Left kidney (tissue), 2 donors: ENCODE data around the gene POLR2F. TPM values are rescaled to one million over a fixed set of nuclear protein-coding genes. Genes with fewer than 3 reads are reported as not detected.

Experiments used
- DNase-seq: peaks from one replicate; pipeline ENCODE4 v3.0.0-alpha.2; 2013
- polyA plus RNA-seq: library from polyadenylated mRNA; unstranded; fragments of 120-200 nt; gene quantifications from one replicate; pipeline ENCODE4 v1.2.1, GENCODE V29; 2013; ENCODE audit not compliant: insufficient read length

The POLR2F gene
- polyA plus RNA-seq, 1 donor, result 61.8 TPM

DNA sequence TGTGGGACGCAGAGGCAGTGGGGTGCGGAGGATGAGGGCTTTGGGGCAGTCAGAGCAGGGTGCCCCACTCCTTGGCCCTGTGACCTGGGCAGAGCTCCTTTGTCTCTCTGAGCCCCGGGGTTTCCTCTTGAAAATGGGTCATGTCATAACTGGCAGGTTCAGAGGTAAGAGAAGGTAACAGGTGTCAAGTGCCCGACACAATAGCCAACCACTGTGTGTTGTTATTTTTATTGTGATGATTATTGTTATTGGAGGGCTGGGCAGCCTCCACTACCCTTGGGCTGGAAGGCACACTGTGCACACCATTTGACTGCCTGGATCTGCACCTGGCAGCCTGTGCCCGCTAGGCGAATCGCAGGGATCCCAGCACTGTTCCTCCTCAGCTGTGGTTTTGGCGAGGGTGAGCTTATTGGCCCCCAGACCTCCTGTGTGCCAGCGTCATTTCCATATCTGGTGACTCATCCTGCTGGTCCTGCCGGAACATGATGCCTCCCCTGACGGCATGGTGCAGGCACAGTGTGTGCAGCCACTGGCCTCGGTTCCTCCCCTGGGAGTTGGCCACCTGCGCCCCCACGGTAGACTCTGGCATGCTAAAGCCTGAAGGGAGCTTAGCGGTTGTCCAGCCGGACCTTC, 46.3 kb downstream of the POLR2F start:
- DNase-seq, result no peak

- no peak for DNase-seq
These were observed 52.4 kb downstream of the POLR2F start for GRCh38 chr22:38005943-38006342.

GRCh38 chr22:38006906-38007305, 53.4 kb downstream of the POLR2F start:
- no peak for DNase-seq

- DNase-seq, result no peak
These were observed 53.9 kb downstream of the POLR2F start for GRCh38 chr22:38007330-38007902.

DNA sequence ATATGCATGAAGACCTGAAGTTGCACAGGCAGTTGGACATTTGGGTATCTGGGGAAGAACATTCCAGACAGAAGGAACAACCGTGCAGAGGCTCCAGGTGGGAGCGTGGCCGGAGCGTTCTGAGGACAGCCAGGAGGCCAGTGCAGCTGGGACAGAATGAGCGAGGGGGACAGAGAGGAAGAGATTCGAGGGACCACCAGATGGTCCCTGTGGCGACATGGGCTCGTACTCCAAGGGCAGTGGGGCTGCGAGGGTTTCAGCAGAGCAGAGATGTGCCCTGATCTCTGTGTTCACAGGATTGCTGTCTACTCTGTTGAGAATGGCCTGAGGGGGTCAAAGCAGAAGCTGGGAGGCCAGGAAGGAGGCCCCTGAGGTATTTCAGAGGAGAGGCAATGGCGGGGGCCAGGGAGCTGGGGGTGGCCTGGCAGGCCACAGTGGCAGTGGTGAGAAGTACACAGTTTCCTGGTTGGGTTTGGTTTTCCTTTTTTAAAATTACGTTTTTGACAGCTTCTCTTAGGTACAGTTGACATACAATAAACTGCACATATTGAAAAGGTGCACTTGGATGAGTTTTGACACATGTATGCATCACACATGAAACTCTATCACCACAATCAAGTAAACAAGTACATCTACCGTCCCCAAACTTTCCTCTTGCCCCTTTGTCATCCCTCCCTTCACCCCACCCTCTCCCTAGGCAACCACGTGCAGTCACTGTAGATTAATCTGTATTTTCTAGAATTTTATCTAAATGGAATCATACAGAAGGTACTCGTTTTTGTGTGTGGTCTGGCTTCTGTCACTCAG, 55.7 kb downstream of the POLR2F start:
- DNase-seq, result no peak

DNA sequence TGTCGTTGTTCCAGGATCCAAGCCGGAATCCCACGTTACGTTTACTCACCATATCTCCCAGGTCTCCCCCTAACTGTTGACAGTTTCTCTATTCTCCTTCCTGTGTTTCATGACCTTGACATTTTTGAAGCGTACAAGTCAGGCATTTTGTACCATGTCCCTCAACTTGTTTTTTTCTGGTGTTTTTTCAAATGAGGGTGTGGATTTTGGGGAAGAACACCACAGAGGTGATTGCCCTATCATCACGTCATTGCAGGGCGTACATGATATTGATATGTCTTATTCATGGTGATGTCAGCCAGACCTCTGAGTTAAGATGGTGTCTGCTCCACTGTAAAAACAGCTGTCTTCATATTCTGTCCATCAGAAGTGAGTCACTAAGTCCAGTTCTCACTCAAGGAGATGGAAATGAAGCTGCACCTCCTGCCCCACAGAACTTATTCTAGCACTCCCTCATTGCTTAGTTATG, 59.1 kb downstream of the POLR2F start:
- no peak for DNase-seq

DNA sequence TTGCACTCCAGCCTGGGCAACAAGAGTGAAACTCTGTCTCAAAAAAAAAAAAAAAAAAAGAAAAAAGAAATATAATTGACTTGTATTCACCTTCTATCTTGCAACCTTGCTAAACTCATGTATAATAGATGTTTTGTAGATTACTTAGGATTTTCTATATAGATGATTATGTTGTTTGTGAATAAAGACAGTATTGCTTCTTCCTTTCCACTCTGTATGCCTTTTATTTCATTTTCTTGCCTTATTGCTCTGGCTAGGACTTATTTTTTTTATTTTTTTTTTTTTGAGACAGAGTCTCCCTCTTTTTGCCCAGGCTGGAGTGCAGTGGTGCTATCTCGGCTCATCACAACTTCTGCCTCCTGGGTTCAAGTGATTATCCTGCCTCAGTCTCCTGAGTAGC, 60.6 kb downstream of the POLR2F start:
- no peak for DNase-seq

DNA sequence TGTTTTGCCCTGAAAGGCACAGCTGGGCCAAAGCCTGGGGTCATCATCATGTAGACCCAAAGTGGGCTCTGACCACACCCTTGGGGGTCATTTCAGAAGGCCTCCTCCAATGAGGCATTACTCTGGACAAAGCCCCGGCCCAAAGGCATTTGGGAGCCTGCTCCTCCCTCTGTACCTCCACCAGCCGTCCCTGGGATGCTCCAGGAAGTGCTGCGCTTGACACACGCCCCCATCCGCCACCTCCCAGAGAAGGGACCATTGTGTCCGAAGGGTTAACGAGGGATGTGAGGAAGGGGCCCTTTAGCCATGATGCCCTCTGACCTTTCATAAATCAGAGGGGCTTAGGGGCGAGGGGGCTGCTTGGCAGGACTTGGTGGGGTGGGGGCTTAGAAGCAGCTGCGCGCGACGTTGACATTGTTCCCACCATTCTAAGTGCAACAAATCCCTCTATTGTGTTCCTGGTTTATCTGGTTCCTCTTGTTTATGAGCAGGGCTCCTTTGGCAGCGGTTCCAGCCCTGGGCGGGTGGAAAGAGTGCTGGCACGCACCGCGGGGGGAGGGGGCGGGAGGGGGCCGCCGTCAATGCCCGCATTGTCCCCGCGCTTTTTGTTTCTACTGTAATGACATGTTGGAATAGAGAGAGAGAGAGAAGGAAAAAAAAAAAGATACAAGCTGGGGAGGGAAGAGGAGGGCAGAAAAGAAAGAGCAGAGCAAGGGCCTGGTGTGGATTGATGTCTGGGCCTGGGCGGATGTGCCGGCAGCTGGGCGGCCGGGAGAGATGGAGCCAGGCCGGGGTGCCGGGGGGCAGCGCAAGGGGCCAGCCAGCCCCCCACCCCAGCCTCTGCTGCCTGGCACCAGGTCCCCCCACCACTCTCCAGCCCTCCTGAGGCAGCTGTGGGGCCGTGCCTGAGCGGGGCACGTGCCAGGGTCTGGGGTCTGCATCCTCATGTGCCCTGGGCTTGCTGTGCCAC, 63.0 kb downstream of the POLR2F start:
- DNase-seq, result no peak

DNA sequence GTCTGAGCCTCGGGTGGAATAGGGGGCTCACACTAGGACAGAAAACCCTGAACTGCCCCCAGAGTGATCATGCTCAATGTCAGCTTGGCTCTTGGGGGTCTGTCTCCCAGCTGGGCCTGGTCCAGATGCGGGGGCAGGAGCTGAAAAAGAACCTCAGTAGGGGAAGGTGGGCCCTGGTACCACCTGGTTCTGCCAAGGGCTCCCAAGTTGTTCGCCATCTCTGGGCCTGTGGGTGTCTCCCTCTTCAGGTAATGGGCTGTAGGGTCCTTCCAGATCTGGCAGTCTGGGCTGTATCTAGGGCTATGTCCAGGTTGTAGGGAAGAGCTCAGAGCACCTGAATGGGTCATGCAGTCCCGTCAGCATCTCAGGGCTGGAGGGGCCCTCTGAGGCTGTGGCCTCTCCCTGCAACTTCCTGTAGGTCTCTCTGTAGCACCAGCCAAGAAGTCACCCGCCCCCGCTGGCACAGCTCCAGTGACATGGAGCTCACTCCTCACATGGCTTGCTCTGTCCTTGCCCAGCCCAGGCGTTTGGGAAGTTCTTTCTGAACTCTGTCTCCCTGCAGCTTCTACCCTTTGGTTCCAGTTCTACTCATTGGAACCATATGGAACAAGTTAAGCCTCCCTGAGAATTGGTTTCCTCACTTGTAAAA, 63.9 kb downstream of the POLR2F start:
- no peak for DNase-seq

- no peak for DNase-seq
These were observed 64.7 kb downstream of the POLR2F start for GRCh38 chr22:38017939-38018885.

Other genes with a start within 250 kb of the POLR2F start
- gene GCAT, start 145.8 kb upstream of the POLR2F start, polyA plus RNA-seq, result 13.5 TPM
- gene GALR3, start 130.3 kb upstream of the POLR2F start, polyA plus RNA-seq, result not detected
- 27.8 TPM for gene ANKRD54, start 109.4 kb upstream of the POLR2F start, polyA plus RNA-seq
- gene EIF3L, start 104.3 kb upstream of the POLR2F start, polyA plus RNA-seq, result 1,085 TPM
- gene MICALL1, start 47.4 kb upstream of the POLR2F start, polyA plus RNA-seq, result 26.2 TPM
- gene C22orf23, start 98 bp upstream of the POLR2F start, polyA plus RNA-seq, result 5.9 TPM
- gene SOX10, start 30.9 kb downstream of the POLR2F start, polyA plus RNA-seq, result 1.3 TPM
- gene PICK1, start 103.7 kb downstream of the POLR2F start, polyA plus RNA-seq, result 37.2 TPM
- 1.6 TPM for gene SLC16A8, start 130.5 kb downstream of the POLR2F start, polyA plus RNA-seq
- 8.5 TPM for gene BAIAP2L2, start 157.0 kb downstream of the POLR2F start, polyA plus RNA-seq
- 50.9 TPM for gene PLA2G6, start 228.1 kb downstream of the POLR2F start, polyA plus RNA-seq
- gene MAFF, start 248.3 kb downstream of the POLR2F start, polyA plus RNA-seq, result 2.2 TPM